Measurements from ENCODE around the gene TBC1D14. TPM values are rescaled to one million over a fixed set of nuclear protein-coding genes. Genes with fewer than 3 reads are reported as not detected.
"Not testable (repeated sequence)": the region's sequence is repeated elsewhere in the genome, so short reads cannot be mapped to it uniquely, and the experiment has no call there.

Gene TBC1D14
- total RNA-seq, 1 experiment from 2014 or later = 50.2 TPM

DNA sequence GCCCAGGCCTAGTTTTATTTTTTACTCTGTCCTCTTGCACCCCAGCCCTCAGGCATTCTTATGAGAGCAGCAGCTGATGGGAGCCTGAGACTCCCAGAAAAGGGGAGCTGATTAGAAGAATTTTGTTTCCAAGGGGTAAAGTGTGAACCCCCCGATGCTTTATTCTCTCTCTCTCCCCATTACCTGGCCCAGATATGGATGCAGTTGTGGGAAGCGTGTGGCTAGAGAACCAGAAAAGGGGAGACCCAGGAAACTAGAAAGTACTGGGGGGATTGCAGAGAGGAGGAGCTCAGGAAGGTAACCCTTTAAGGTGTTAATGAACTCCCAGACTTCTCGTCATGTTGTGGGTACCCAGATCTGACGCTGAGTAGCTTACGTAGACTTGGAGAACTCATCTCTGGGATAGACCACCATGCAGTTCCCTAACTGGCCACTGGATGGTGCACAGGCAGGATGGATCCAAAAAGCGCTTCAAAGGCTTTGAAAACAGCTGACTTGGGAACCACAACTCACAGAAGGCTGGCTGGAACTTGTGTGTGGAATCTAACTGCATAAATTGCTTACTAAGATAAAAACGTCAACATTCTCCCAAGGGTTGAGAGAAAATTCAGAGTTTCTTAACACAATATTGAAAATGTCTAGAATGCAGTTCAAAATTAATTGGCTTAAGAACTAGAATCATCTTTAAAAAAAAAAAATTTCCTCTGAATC lies 64.7 kb downstream of the TBC1D14 start:
- no peaks in the 10 kb centered on the region for H4K20me1 ChIP-seq (ENCODE audit: control insufficient read depth, insufficient read depth, insufficient read length)
- DNase-seq = peak; percentile 89
- peak overlapping the region; percentile 38 for H2AK5ac ChIP-seq (ENCODE audit: insufficient read length, low read length)
- H3T11ph ChIP-seq (ENCODE audit: low read length) = no peak overlapping the region
- Mint-ChIP-seq H3K36me3 (ENCODE audit: insufficient read depth in 1 of 3, low read depth in 3 of 3) (peaks cover 14 to 16% (median 16%) of the 10 kb centered on the region in 3 experiments), H3K4me3 (no peak overlapping the region), H3K27me3 (ENCODE audit: low read depth) (no peaks in the 10 kb centered on the region), H3K9me3 (peaks cover 12 to 14% of the 10 kb centered on the region in 2 experiments), H3K4me1 (peaks cover 32 to 36% of the 10 kb centered on the region in 2 experiments), H3K27ac (peak overlapping the region; percentile 29 to 86 (median 59); a peak in 6 of 7 replicates)
- no CpG with 5 or more reads among the region's 7 CpGs for WGBS (ENCODE audit: extremely low coverage, insufficient read length, low lambda C conversion rate)
- no peak overlapping the region for H3K9ac ChIP-seq (ENCODE audit: extremely low read depth, insufficient read length, low read length)
- H4K91ac ChIP-seq (ENCODE audit: insufficient read length, low read depth, low read length) = no peak overlapping the region
- TF ChIP-seq, protein P1, sequence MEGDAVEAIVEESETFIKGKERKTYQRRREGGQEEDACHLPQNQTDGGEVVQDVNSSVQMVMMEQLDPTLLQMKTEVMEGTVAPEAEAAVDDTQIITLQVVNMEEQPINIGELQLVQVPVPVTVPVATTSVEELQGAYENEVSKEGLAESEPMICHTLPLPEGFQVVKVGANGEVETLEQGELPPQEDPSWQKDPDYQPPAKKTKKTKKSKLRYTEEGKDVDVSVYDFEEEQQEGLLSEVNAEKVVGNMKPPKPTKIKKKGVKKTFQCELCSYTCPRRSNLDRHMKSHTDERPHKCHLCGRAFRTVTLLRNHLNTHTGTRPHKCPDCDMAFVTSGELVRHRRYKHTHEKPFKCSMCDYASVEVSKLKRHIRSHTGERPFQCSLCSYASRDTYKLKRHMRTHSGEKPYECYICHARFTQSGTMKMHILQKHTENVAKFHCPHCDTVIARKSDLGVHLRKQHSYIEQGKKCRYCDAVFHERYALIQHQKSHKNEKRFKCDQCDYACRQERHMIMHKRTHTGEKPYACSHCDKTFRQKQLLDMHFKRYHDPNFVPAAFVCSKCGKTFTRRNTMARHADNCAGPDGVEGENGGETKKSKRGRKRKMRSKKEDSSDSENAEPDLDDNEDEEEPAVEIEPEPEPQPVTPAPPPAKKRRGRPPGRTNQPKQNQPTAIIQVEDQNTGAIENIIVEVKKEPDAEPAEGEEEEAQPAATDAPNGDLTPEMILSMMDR (conservative IDR thresholded peaks at IDR 0.05) = peak; percentile 91
- no peak overlapping the region for H4K5ac ChIP-seq (ENCODE audit: insufficient read length, low read depth, low read length)
- no peaks in the 10 kb centered on the region for H3K9me3 ChIP-seq (ENCODE audit: control insufficient read depth, low read depth, low read length)
- H3K4me1 ChIP-seq (ENCODE audit: insufficient read depth, low read length) = peaks cover 9% of the 10 kb centered on the region; the same call in 1 of the 2 replicates
- no peak overlapping the region for H2BK120ac ChIP-seq (ENCODE audit: low read depth, low read length, poor library complexity, severe bottlenecking)
- H2BK5ac ChIP-seq (ENCODE audit: insufficient read length, low read length) = no peak overlapping the region
- H3K4ac ChIP-seq (ENCODE audit: low read depth, low read length) = no peak overlapping the region
- H3K23ac ChIP-seq (ENCODE audit: insufficient read length, low read depth, low read length) = no peak overlapping the region
- H2BK20ac ChIP-seq (ENCODE audit: low read depth, low read length, poor library complexity, severe bottlenecking) = no peak overlapping the region
- H2AFZ ChIP-seq (ENCODE audit: low read length) = no peak overlapping the region
- H3K4me2 ChIP-seq (ENCODE audit: insufficient read depth, insufficient read length, low read length) = no peak overlapping the region
- H3K23me2 ChIP-seq (ENCODE audit: insufficient read length, low read depth, low read length, poor library complexity, severe bottlenecking) = peaks cover 6% of the 10 kb centered on the region
- H3K18ac ChIP-seq (ENCODE audit: insufficient read length, low read depth, low read length) = peak overlapping the region; percentile 44
- no peak overlapping the region for H3K27ac ChIP-seq (ENCODE audit: insufficient read length, low read depth, low read length)
- no peaks in the 10 kb centered on the region for H3K79me1 ChIP-seq (ENCODE audit: insufficient read depth, low read depth, low read length, poor library complexity, severe bottlenecking)
- no peak overlapping the region for H3K56ac ChIP-seq (ENCODE audit: insufficient read length, low read depth, low read length)
- no peaks in the 10 kb centered on the region for H3K27me3 ChIP-seq (ENCODE audit: insufficient read depth, low read length)
- no peak overlapping the region for H2BK15ac ChIP-seq (ENCODE audit: low read depth, low read length)
- H3K79me2 ChIP-seq (ENCODE audit: insufficient read depth, low read length) = no peaks in the 10 kb centered on the region
- no peak overlapping the region for H4K8ac ChIP-seq (replicated peaks; ENCODE audit: insufficient read length, low read depth, low read length)
- no peak overlapping the region for H3K14ac ChIP-seq (ENCODE audit: insufficient read depth, low read length)
- H2BK12ac ChIP-seq (ENCODE audit: insufficient read length, low read depth, low read length) = peak overlapping the region; percentile 100

- not testable (repeated sequence) for H2AK5ac ChIP-seq (ENCODE audit: insufficient read length, low read length)
Observed at GRCh38 chr4:6977846-6978245, 68.2 kb downstream of the TBC1D14 start.

More at GRCh38 chr4:6977846-6978245, 68.2 kb downstream of the TBC1D14 start:
- Mint-ChIP-seq H3K9me3 (peaks cover 12 to 14% of the 10 kb centered on the region in 2 experiments), H3K36me3 (ENCODE audit: insufficient read depth in 1 of 3, low read depth in 3 of 3) (peaks cover 12 to 16% (median 14%) of the 10 kb centered on the region in 3 experiments), H3K4me1 (peaks cover 13 to 19% of the 10 kb centered on the region in 2 experiments)
- not testable (repeated sequence) for H3K9me3 ChIP-seq (ENCODE audit: control insufficient read depth, low read depth, low read length); H2BK15ac ChIP-seq (ENCODE audit: low read depth, low read length); H3K27ac ChIP-seq (ENCODE audit: insufficient read length, low read depth, low read length); H3K56ac ChIP-seq (ENCODE audit: insufficient read length, low read depth, low read length); H3K27me3 Mint-ChIP-seq (ENCODE audit: low read depth); H3K23ac ChIP-seq (ENCODE audit: insufficient read length, low read depth, low read length); H3K4ac ChIP-seq (ENCODE audit: low read depth, low read length); H3K79me2 ChIP-seq (ENCODE audit: insufficient read depth, low read length); H3K14ac ChIP-seq (ENCODE audit: insufficient read depth, low read length); H3K27me3 ChIP-seq (ENCODE audit: insufficient read depth, low read length); H3K23me2 ChIP-seq (ENCODE audit: insufficient read length, low read depth, low read length, poor library complexity, severe bottlenecking); H2BK120ac ChIP-seq (ENCODE audit: low read depth, low read length, poor library complexity, severe bottlenecking); H2BK12ac ChIP-seq (ENCODE audit: insufficient read length, low read depth, low read length); H4K5ac ChIP-seq (ENCODE audit: insufficient read length, low read depth, low read length); H2BK20ac ChIP-seq (ENCODE audit: low read depth, low read length, poor library complexity, severe bottlenecking); H3K18ac ChIP-seq (ENCODE audit: insufficient read length, low read depth, low read length); H3K79me1 ChIP-seq (ENCODE audit: insufficient read depth, low read depth, low read length, poor library complexity, severe bottlenecking); H2AFZ ChIP-seq (ENCODE audit: low read length); H3K4me3 Mint-ChIP-seq; H3T11ph ChIP-seq (ENCODE audit: low read length); H3K4me2 ChIP-seq (ENCODE audit: insufficient read depth, insufficient read length, low read length); DNase-seq; H4K8ac ChIP-seq (replicated peaks; ENCODE audit: insufficient read length, low read depth, low read length); H3K27ac Mint-ChIP-seq; H4K91ac ChIP-seq (ENCODE audit: insufficient read length, low read depth, low read length); H3K9ac ChIP-seq (ENCODE audit: extremely low read depth, insufficient read length, low read length); H4K20me1 ChIP-seq (ENCODE audit: control insufficient read depth, insufficient read depth, insufficient read length); H3K4me1 ChIP-seq (ENCODE audit: insufficient read depth, low read length); H2BK5ac ChIP-seq (ENCODE audit: insufficient read length, low read length)
- WGBS (ENCODE audit: extremely low coverage, insufficient read length, low lambda C conversion rate) = no CpG with 5 or more reads among the region's 33 CpGs
